Gastrocnemius medialis (tissue), 4 donors: ENCODE measurements around the gene ZNF526.

ENCODE experiments used
- CTCF ChIP-seq, 5 experiments: fragments of 450-650 bp in 3 of 5; fragments of 200-600 bp in 2 of 5; sonication (generic) in 2 of 5; IDR thresholded peaks in 4 of 5; conservative IDR thresholded peaks in 1 of 5; 1 replicate in 4 of 5; 2 replicates in 1 of 5; pipeline ENCODE4 v1.5.1; 2016 to 2019; ENCODE audit warnings: antibody characterized with exemption in 5 of 5, mild to moderate bottlenecking in 3 of 5, moderate library complexity in 3 of 5
- POLR2A ChIP-seq, 2 donors: fragments of 450-650 bp; IDR thresholded peaks; one replicate each; pipeline ENCODE4 v1.6.1; 2017; ENCODE audit warnings: antibody characterized with exemption in 2 of 2, mild to moderate bottlenecking in 2 of 2, moderate library complexity in 2 of 2

GRCh38 chr19:42176990-42177685 is 43.0 kb upstream of the ZNF526 start:
- TF ChIP-seq CTCF (IDR thresholded peaks at IDR 0.05 in 4 of 5, conservative IDR thresholded peaks at IDR 0.05 in 1 of 5) (peak in 1 of 5 experiments; percentile 29), POLR2A (IDR thresholded peaks at IDR 0.05) (no peak)
